SK-N-SH (cell line): Measurements from ENCODE around the gene NOP9.

Source experiments
- CTCF ChIP-seq: fragments of 200-600 bp; sonication (generic); IDR thresholded peaks from 2 replicates; pipeline ENCODE4 v1.6.1; 2017; ENCODE audit warnings: antibody characterized with exemption, mild to moderate bottlenecking, moderate library complexity
- ELF1 ChIP-seq: IDR thresholded peaks from 2 replicates; pipeline ENCODE4 v1.4.0; 2012
- USF2 ChIP-seq: fragments of 150-350 bp; IDR thresholded peaks from 2 replicates; pipeline ENCODE4 v1.6.1; 2017; ENCODE audit warnings: antibody characterized with exemption, low read length, low read depth, borderline replicate concordance

- TF ChIP-seq USF2 (no peak), CTCF (no peak), ELF1 (no peak)
These were observed 803 bp downstream of the NOP9 start for GRCh38 chr14:24300326-24300980.
